Pancreas (tissue), 10 donors: Measurements from ENCODE around the gene PLXDC2. TPM values are rescaled to one million over a fixed set of nuclear protein-coding genes. Genes with fewer than 3 reads are reported as not detected.

Experiments used
- ATAC-seq, 4 donors: fragments of 200-7000 bp; cut with Tn5 transposase; one replicate each; pipeline versions ENCODE4 v1.8.0 to v1.9.1; 2020; ENCODE audit warnings: mild to moderate bottlenecking in 4 of 4, moderate library complexity in 4 of 4
- DNase-seq, 6 donors: peaks; one replicate each; pipeline ENCODE4 v3.0.0-alpha.2; 2020
- FAIRE-seq: peaks from 2 replicates; lab custom pipeline; 2012; peaks lifted over from hg19 to GRCh38; lab: Jason Lieb, UNC
- H3K27ac ChIP-seq, 4 donors: fragments of 200-600 bp; sonication (generic); 1 replicate in 3 of 4; 2 replicates in 1 of 4; pipeline versions ENCODE4 v1.5.0 to v1.8.0; 2020
- H3K27me3 ChIP-seq, 4 donors: fragments of 200-600 bp; one replicate each; pipeline ENCODE4 v1.8.0; 2021
- H3K36me3 ChIP-seq, 3 donors: fragments of 200-600 bp; sonication (generic) in 1 of 3; one replicate each; pipeline versions ENCODE4 v1.5.0 to v1.8.0; 2020 to 2021
- H3K4me1 ChIP-seq, 3 donors: fragments of 200-600 bp; one replicate each; pipeline ENCODE4 v1.8.0; 2021
- H3K4me3 ChIP-seq, 4 donors: fragments of 200-600 bp; sonication (generic) in 2 of 4; one replicate each; pipeline versions ENCODE4 v1.5.0 to v1.8.0; 2020 to 2021
- H3K9me3 ChIP-seq, 4 donors: fragments of 200-600 bp; one replicate each; pipeline ENCODE4 v1.8.0; 2021
- WGBS, 2 donors: extraction: QIAGEN DNeasy Blood & Tissue Kit; methylation state at CpG; one replicate each; pipeline ENCODE4 v1.1.7; 2013; 5-methylcytosine and 5-hydroxymethylcytosine counted together
- intact Hi-C, 3 donors: fragments of 100-400 bp; cut with DNase I; formaldehyde crosslinking; loops; one replicate each; pipeline versions ENCODE4 v1.11.1 to v1.14.2; 2022
- polyA plus RNA-seq, 2 donors: library from polyadenylated mRNA; stranded (reverse); fragments of 200-250 nt; gene quantifications; one replicate each; pipeline ENCODE4 v1.2.3, GENCODE V29; 2013
- total RNA-seq, 6 donors: library from RNA; stranded (reverse); fragmentation: NEBNext Ultra II Directional in 4 of 6; extraction: Animal tissue kit (Norgen Biotek cat#: 25700) in 4 of 6; gene quantifications; one replicate each; pipeline versions ENCODE4 v1.2.1 to v1.2.4, GENCODE V29; 2021 to 2023
- TF ChIP-seq, protein P1 (sequence below), 4 donors: fragments of 200-600 bp; sonication (generic) in 3 of 4; IDR thresholded peaks; one replicate each; pipeline versions ENCODE4 v1.5.0 to v1.8.0; 2021; ENCODE audit warnings: antibody characterized with exemption in 4 of 4
- donor health status: healthy with polysubstance abuse.
- donor health status: DM: no; HTN: no; CAD: no; lungs with moderate emphysema.
- donor health status: DM: no; HTN: no; CAD: no.
- donor health status: control.
- donor health status: control.
- donor health status: Bipolar disorder and iron deficiency.
- donor health status: DM: yes; HTN: yes; CAD: no.
- donor health status: DM: no; HTN: no; CAD: no.
- donor health status: DM: no; HTN: no; CAD: no.
- donor health status: DM: yes; HTN: yes; CAD: no.

PLXDC2 gene
- total and polyA plus RNA-seq, 8 donors, result 1.5 to 48.5 (median 4.3) TPM

DNA sequence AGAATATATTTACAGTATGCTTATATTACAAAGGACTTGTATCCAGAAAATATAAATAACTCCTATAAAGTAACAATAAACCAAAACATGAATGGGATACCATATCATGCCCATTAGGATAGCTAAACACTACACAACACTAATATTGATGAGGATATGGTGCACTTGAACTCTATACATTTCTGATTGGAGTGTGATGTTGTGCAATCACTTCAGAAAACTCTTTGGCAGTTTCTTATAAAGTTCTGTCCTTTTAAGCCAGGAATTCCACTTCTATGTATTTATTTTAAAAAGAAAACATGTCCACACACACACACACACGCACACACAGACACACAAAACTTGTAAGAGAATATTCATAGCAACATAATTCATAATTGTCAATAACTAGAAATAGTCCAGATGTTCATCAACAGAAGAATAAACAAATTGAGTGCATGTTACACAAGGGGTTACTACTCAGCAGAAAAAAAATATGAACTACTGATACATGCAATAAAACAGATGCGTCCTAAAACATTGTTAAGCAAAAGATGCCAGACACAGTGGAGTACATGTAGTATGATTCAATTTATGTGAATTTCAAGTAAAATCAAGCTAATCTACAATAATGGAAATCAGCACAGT, 416.0 kb downstream of the PLXDC2 start:
- H3K4me1 ChIP-seq, result no peaks in the 10 kb centered on the region
- intact Hi-C loops, result no loop called here
- H3K36me3 ChIP-seq, result no peaks in the 10 kb centered on the region
- no peak overlapping the region for H3K27ac ChIP-seq
- no peak for ATAC-seq
- FAIRE-seq, result no peak
- no peaks in the 10 kb centered on the region for H3K9me3 ChIP-seq
- DNase-seq, result no peak
- H3K27me3 ChIP-seq, result no peaks in the 10 kb centered on the region
- TF ChIP-seq, protein P1, sequence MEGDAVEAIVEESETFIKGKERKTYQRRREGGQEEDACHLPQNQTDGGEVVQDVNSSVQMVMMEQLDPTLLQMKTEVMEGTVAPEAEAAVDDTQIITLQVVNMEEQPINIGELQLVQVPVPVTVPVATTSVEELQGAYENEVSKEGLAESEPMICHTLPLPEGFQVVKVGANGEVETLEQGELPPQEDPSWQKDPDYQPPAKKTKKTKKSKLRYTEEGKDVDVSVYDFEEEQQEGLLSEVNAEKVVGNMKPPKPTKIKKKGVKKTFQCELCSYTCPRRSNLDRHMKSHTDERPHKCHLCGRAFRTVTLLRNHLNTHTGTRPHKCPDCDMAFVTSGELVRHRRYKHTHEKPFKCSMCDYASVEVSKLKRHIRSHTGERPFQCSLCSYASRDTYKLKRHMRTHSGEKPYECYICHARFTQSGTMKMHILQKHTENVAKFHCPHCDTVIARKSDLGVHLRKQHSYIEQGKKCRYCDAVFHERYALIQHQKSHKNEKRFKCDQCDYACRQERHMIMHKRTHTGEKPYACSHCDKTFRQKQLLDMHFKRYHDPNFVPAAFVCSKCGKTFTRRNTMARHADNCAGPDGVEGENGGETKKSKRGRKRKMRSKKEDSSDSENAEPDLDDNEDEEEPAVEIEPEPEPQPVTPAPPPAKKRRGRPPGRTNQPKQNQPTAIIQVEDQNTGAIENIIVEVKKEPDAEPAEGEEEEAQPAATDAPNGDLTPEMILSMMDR (IDR thresholded peaks at IDR 0.05), result no peak
- no peak overlapping the region for H3K4me3 ChIP-seq
- WGBS, 2 donors, result 66 to 74% methylated on average over 2 of the region's 2 CpGs

DNA sequence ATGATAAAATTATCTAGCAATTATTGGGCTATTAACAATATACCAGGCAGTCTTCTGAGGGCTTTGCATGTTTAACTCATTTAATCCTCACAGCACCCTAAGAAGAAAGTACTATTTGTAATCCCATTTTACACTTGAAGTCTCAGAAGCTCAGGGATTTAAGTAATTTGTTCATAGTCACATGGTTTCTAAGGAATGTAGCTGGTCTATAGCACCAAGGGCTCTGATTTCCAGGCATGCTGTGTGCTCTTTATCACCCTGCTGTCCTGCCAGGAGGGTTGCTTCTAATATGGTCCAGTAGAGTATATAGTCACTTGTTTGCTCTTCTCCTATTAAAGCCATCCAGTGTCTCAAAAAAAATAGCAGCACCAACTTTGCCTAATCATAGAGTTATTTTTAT, 417.2 kb downstream of the PLXDC2 start:
- no peak overlapping the region for H3K27ac ChIP-seq
- DNase-seq (no peak), FAIRE-seq (no peak), ATAC-seq (no peak)
- H3K9me3 ChIP-seq, result no peaks in the 10 kb centered on the region
- H3K4me3 ChIP-seq, result no peak overlapping the region
- TF ChIP-seq, protein P1 (IDR thresholded peaks at IDR 0.05), result no peak
- no peaks in the 10 kb centered on the region for H3K27me3 ChIP-seq
- no peaks in the 10 kb centered on the region for H3K36me3 ChIP-seq
- intact Hi-C loops, result no loop called here
- H3K4me1 ChIP-seq, result no peaks in the 10 kb centered on the region

DNA sequence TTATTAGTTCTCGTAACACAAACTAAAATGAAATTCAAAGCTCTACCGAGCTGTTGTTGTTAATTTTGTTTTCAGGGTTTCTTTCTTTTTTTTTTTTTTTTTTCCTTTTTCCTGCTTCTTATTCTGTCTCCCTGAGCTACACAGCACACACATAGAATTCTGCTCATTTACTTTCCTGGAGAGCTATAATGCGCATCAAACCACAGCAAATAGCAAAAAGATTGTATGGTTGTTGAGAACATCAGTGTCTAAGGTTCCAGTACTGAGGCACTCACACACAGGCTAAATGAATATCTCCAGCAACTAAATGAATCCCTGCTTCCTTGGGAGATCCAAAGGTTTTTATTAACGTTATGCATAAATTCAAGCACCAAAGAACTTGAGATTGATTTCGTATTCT, 418.3 kb downstream of the PLXDC2 start:
- no peaks in the 10 kb centered on the region for H3K27me3 ChIP-seq
- H3K4me1 ChIP-seq, result no peaks in the 10 kb centered on the region
- no peak overlapping the region for H3K4me3 ChIP-seq
- intact Hi-C loops, result no loop called here
- DNase-seq, result no peak
- H3K36me3 ChIP-seq, result no peaks in the 10 kb centered on the region
- H3K27ac ChIP-seq, result no peak overlapping the region
- H3K9me3 ChIP-seq, result no peaks in the 10 kb centered on the region
- FAIRE-seq, result no peak
- 74 to 83% methylated on average over 5 of the region's 5 CpGs for WGBS, 2 donors
- TF ChIP-seq, protein P1 (IDR thresholded peaks at IDR 0.05), result no peak
- ATAC-seq, result no peak

DNA sequence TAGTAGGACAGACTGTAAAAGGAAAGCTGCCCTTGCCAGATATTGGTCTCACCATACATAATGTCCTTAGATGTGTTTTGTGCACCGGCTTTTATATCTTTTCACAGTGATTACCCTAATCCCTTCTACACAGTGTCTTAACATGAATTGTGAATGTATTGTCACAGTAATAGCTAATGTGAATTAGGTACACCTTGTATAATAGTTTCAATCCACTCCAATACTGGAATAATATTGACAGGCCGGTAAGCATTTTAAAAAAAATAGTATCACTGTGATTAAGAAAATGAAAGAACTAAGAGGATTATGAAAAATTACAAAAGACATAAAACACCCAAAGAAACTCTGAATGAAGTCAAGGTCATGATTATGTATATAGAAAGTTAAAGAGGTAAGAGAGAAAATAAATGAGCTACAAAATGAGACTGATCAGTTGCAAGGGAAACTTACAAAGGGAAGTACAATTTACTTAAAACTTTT, 420.9 kb downstream of the PLXDC2 start:
- Histone ChIP-seq H3K36me3 (no peaks in the 10 kb centered on the region), H3K27me3 (no peaks in the 10 kb centered on the region), H3K4me1 (no peaks in the 10 kb centered on the region), H3K4me3 (no peak overlapping the region), H3K27ac (no peak overlapping the region), H3K9me3 (no peaks in the 10 kb centered on the region)
- intact Hi-C loops, result no loop called here
- ATAC-seq, result no peak
- DNase-seq, result no peak
- TF ChIP-seq, protein P1 (IDR thresholded peaks at IDR 0.05), result no peak
- 71 to 88% methylated on average over 2 of the region's 2 CpGs for WGBS, 2 donors
- no peak for FAIRE-seq

DNA sequence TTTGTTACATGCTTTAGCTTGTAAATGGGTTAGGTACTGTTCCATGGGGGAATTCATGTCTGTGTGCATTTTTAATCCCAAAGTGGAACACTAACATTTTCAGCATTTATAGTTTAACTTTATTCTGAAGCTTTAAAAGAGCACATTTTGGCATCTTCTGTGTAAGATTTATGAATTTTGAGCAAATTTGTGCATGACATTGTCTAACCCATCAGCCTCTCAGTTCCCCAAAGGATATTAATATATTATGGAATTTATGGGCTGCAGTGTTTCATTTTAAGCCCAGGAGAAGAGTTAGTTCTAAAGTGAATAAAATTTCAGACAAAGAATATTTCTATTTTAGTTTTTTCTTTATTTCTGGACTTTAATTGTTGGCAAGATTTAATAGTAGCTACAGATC, 421.4 kb downstream of the PLXDC2 start:
- TF ChIP-seq, protein P1 (IDR thresholded peaks at IDR 0.05), result no peak
- Histone ChIP-seq H3K27me3 (no peaks in the 10 kb centered on the region), H3K4me3 (no peak overlapping the region), H3K9me3 (no peaks in the 10 kb centered on the region), H3K4me1 (no peaks in the 10 kb centered on the region), H3K36me3 (no peaks in the 10 kb centered on the region), H3K27ac (no peak overlapping the region)
- intact Hi-C loops, result no loop called here
- ATAC-seq, result no peak
- no peak for DNase-seq
- FAIRE-seq, result no peak
